A673 (cell line): ENCODE measurements around the gene PRPF40B. TPM values are rescaled to one million over a fixed set of nuclear protein-coding genes. Genes with fewer than 3 reads are reported as not detected.

Experiments
- BruUV-seq: library from RNA; stranded (reverse); fragments of 400-500 nt; replicated peaks from 2 replicates; lab custom pipeline; 2021; lab: Mats Ljungman, UMichigan
- CTCF ChIA-PET: fragments of 300-600 bp; sonication (Branson Sonifier 250); formaldehyde crosslinking; loops from one replicate; lab custom pipeline; 2022; ENCODE audit warnings: antibody characterized with exemption; lab: Charles Lee
- POLR2A ChIA-PET: fragments of 300-600 bp; sonication (Branson Sonifier 250); formaldehyde crosslinking; loops from one replicate; lab custom pipeline; 2022; ENCODE audit warnings: antibody characterized with exemption; ENCODE audit not compliant: low non-redundant PET; lab: Charles Lee
- DNase-seq: peaks from one replicate; pipeline ENCODE4 v3.0.0-alpha.2; 2015; ENCODE audit warnings: low spot score
- H3K27ac ChIP-seq: fragments of 200-600 bp; sonication (generic); 2 replicates; pipeline ENCODE4 v1.5.1; 2016; ENCODE audit warnings: mixed run types, low read depth, mild to moderate bottlenecking, mixed read lengths, antibody characterized with exemption, low read length; ENCODE audit not compliant: poor library complexity, severe bottlenecking
- H3K27me3 ChIP-seq: fragments of 200-600 bp; sonication (generic); replicated peaks from 2 replicates; pipeline ENCODE4 v1.6.1; 2017; ENCODE audit warnings: mixed run types, low read depth, mild to moderate bottlenecking, mixed read lengths, antibody characterized with exemption, low read length; ENCODE audit not compliant: insufficient read depth, poor library complexity
- H3K36me3 ChIP-seq: fragments of 200-600 bp; sonication (generic); 2 replicates; pipeline ENCODE4 v1.6.1; 2016; ENCODE audit warnings: mixed run types, mild to moderate bottlenecking, mixed read lengths, antibody characterized with exemption, low read length; ENCODE audit not compliant: insufficient read depth, poor library complexity, severe bottlenecking
- H3K4me1 ChIP-seq: fragments of 200-600 bp; sonication (generic); 2 replicates; pipeline ENCODE4 v1.6.1; 2017; ENCODE audit warnings: mixed run types, mild to moderate bottlenecking, mixed read lengths, antibody characterized with exemption, low read length; ENCODE audit not compliant: insufficient read depth, poor library complexity, severe bottlenecking
- H3K4me3 ChIP-seq: fragments of 200-600 bp; sonication (generic); 2 replicates; pipeline ENCODE4 v1.5.1; 2016; ENCODE audit warnings: low read depth, mixed run types, mild to moderate bottlenecking, mixed read lengths, low read length; ENCODE audit not compliant: poor library complexity, severe bottlenecking
- H3K9me3 ChIP-seq: fragments of 200-600 bp; sonication (generic); 2 replicates; pipeline ENCODE4 v1.6.1; 2016; ENCODE audit warnings: mixed run types, low read depth, mild to moderate bottlenecking, mixed read lengths, antibody characterized with exemption, low read length; ENCODE audit not compliant: poor library complexity, severe bottlenecking
- CTCF ChIP-seq: fragments of 300-800, 200-600 bp; sonication (generic); conservative IDR thresholded peaks from 2 replicates; pipeline ENCODE4 v1.5.1; 2017; ENCODE audit warnings: low read depth, mild to moderate bottlenecking, antibody characterized with exemption, low read length, moderate library complexity, mixed read lengths
- EZH2 ChIP-seq: fragments of 200-600 bp; sonication (generic); IDR thresholded peaks from 2 replicates; pipeline ENCODE4 v1.6.1; 2017; ENCODE audit warnings: borderline replicate concordance, low read depth, mild to moderate bottlenecking, mixed read lengths, antibody characterized with exemption, low read length; ENCODE audit not compliant: poor library complexity, severe bottlenecking
- intact Hi-C: fragments of 100-400 bp; cut with micrococcal nuclease; formaldehyde crosslinking; loops from one replicate; pipeline ENCODE4 v1.10.0; 2022; ENCODE audit not compliant: unreplicated experiment
- total RNA-seq: library from RNA; stranded (reverse); gene quantifications from 2 replicates; pipeline ENCODE4 v1.2.3, GENCODE V29; 2021

The PRPF40B gene
- total RNA-seq, 1 experiment from 2014 or later = 14.0 TPM

GRCh38 chr12:49659753-49660152 lies 36.4 kb downstream of the PRPF40B start:
- no peak for TF ChIP-seq EZH2
- TF ChIP-seq CTCF = no peak
- POLR2A ChIA-PET = no interaction called here
- CTCF ChIA-PET = no interaction called here
- no peak overlapping the region for H3K27ac ChIP-seq
- DNase-seq = no peak
- BruUV-seq = no TSS peak
- no peak overlapping the region for H3K4me3 ChIP-seq
- H3K4me1 ChIP-seq = peaks cover 19% of the 10 kb centered on the region
- intact Hi-C loops = no loop called here
- H3K36me3 ChIP-seq = no peaks in the 10 kb centered on the region
- H3K9me3 ChIP-seq = no peaks in the 10 kb centered on the region
- H3K27me3 ChIP-seq = no peaks in the 10 kb centered on the region

- ChIA-PET CTCF (interaction anchor here (1.1 kb wide), 1 partner anchor 24 kb away, joined by 3 read pairs; no protein-coding TSS in a partner anchor), POLR2A (no interaction called here)
- intact Hi-C loops = no loop called here
- no peaks in the 10 kb centered on the region for H3K36me3 ChIP-seq
- DNase-seq = no peak
- H3K27ac ChIP-seq = no peak overlapping the region
- peaks cover 19% of the 10 kb centered on the region for H3K4me1 ChIP-seq
- no peak overlapping the region for H3K4me3 ChIP-seq
- no TSS peak for BruUV-seq
- no peaks in the 10 kb centered on the region for H3K27me3 ChIP-seq
- no peaks in the 10 kb centered on the region for H3K9me3 ChIP-seq
- no peak for TF ChIP-seq CTCF
- TF ChIP-seq EZH2 = no peak
Observed at GRCh38 chr12:49661191-49661590, 37.8 kb downstream of the PRPF40B start.

GRCh38 chr12:49661746-49662145 lies 38.4 kb downstream of the PRPF40B start:
- POLR2A ChIA-PET = no interaction called here
- TF ChIP-seq EZH2 = no peak
- no peak for TF ChIP-seq CTCF
- intact Hi-C loops = no loop called here
- Histone ChIP-seq H3K4me1 (peaks cover 19% of the 10 kb centered on the region), H3K27me3 (no peaks in the 10 kb centered on the region), H3K36me3 (no peaks in the 10 kb centered on the region), H3K9me3 (no peaks in the 10 kb centered on the region), H3K27ac (no peak overlapping the region), H3K4me3 (no peak overlapping the region)
- CTCF ChIA-PET = interaction anchor here (0.6 kb wide), 1 partner anchor 622 kb away, joined by 6 read pairs; no protein-coding TSS in a partner anchor
- DNase-seq = no peak
- BruUV-seq = no TSS peak
